CD4-positive, alpha-beta T cell treated with Interleukin-4 for 4 hours (primary cell): ENCODE measurements around the gene DGUOK.

Source experiments
- DNase-seq: peaks from one replicate; pipeline ENCODE4 v3.0.0-alpha.2; 2020

The DGUOK gene

DNA sequence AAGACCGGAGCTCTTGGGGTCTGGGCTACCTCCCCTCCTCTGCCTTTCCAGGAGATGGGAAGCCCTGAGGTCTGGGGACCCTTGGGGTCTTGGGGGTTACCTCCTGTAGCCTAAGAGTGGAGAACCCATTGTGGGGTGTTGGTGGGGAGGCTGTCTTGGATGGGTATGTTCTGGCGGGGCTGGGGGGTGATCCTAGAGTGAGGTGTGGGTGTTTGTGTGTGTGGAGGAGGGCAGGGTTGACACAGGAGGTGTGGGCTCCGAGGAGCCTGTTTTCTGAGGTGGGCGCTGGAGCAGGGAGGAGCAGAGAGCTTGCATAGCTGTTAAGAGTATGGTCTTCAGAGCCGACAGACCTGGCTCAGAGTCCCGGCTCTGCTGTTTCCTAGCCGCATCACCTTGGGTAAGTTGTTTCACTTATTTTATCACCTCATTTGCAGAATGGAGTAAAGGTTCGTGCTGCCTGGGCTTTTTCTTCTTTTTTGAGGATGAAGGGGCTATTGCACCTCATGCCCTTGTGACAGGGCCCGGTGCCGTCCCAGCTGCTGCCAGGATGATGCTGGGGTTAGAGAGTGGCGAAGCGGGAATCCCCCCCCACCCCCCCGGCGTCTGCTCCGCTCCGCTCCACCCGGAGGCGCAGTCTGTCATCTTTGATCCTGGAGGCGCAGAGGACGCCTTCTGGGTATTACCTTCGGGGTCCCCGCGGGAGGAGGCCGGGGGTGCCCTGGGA lies 75.3 kb downstream of the DGUOK start:
- no peak for DNase-seq

DNA sequence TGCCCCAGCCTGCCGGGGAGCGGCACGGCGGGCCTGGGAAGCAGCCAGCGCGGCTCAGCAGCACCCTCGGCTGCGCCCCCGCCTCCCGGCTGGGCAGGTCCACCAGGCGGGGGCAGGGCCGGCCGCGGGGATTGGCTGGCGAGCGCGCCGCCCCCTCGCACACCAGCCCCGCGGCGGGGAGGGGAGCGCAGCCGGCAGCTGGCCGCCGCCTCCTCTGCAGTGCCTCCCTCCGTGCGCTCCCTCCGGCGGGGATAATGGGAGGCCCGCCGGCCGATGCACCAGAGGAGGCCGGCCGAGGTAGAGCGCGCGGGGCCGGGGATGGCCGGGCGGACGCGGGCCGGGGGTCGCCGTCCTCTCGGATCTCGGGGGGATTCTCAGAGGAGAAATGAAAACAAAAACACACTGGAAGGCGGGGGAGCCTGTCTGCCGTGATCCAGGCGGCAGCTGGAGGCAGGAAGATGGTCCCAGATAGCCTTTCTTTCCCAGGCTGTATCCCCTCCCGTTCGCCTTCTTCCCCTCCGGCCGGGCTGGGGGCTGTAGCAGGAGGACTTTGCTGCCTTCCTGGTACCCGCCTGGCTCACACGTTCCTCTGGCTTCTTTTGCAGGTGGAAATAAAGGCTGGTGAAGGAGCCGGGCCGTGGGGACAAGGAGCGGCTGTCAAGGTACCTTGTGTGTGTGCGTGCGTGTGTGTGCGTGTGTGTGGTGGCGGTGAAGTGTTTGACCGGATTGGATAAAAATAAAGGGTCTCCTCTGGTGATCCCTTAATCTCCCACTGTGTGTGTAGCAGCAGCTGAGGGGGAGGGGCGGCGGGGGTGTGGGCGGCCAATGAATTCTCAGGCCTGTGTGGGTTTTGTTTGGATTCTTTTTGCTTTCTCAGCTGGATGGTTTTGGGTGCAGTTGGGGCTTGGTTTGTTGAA lies 76.1 kb downstream of the DGUOK start:
- peak; percentile 67 for DNase-seq

DNA sequence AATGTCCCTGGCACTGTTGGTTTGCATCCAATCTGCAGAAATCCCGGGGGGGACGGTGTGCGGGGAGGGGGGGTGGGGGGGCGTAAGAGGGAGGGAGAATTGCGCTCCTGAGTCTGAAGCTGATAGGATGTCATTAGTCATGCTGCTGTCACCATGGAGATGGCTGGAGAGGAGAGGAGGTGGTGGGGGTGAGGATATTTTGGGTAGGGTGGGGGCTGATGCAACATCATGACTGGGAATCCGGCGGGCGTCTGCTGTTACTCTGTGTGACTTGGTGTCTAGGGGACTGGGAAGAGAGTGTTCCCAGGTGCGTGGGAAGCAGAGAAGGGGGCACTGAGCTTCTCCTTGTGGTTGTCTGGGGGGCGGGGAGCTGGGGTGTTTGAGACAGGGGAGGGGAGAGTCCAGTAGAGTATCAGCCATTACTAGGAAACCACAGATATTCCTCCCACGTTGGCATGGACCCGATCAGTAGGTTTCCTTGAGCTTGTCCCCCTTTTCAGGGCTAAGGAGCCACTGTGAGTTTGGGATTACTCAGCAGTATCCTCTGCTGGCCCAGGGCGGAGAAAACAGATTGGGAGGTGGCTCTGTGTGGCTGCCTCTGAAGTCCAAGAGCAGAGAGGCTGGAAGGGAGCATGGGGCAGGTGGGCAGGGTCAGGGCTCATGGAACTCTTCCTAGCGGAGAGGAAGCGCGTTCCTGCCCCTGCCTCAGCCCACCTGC lies 77.0 kb downstream of the DGUOK start:
- no peak for DNase-seq

DNA sequence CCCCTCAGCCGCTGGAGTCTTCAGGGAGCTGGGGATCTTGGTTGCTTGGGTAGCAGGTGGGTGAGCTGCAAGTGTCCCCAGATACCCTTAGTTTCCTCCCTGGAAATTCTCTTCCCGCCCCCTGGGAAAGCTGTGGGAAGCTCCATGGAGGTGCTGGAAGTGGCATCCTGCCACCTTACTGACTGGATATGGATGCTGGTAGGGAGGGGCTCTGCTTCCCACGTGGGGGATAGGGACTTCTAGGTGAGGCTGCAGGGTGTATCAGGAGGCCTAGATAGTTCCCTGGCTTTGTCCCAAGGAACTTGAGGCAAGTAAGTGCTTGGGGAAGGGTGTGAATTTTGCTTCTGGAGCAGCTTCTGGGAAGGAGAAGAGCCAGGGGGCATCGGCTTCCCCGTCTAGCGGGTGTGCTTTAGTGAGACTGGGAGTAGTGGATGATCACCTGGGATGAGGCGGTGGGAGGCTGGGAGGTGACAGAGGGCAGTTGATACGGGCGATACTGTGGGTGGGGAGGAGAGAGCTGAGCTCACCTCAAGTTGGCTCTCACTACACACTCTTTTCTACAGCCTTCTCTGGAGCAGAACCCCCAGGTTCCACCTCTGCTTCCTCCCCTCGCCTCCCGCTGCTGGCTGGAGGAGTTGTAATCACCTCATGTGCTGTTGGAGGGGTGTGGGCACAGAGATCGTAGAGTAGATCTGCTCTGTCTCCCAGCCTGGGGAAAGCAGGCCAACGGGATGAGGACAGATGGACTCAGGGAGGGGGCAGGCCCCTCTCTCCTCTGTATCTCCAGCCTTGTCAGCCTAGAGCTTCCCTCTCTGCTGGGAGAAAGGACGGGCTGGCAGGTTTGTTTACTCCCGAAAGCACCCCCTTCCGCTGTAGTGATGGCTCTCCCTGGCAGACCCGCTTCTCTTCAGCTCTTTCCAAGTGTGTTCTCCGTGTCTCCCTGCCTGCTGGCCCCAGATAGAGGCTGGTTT lies 77.8 kb downstream of the DGUOK start:
- DNase-seq: no peak

DNA sequence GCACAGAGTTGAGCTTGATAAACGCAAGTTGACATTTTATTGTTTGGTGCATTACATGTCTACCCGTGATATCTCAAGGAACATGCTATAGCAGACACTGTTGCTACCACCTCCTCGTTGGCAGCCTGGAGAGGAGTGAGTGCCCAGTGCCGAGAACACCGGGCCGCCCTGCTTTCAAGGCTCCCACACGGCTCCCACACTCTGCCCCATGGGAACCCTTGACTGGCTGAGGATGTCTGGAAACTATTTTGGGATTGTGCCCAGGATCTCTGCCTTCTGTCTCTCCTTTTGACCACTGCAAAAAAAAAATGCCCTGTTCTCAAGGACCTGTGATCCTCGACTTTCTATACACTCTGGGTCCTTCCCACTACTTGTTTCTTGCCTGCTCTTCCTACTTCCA lies 79.1 kb downstream of the DGUOK start:
- no peak for DNase-seq

DNA sequence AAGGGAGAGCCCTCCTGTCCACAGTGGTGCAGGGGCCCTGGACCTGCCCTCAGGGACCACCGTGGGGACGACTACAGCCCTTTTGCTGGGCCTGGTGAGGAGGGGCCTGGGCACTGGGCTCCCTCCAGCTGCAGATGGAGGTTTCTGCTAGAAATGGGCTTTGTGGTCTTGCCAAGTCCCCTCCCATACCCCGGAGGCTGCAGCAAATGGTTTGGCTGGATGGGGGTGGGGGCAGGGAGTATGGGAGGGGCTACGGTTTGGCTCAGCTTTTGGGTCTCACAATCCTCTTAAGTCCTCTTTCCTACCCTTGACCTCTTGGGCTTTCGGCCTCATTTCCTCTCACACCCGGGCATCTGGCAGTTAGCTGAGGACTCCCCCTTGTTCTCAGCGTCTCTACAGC lies 79.8 kb downstream of the DGUOK start:
- DNase-seq: no peak

DNA sequence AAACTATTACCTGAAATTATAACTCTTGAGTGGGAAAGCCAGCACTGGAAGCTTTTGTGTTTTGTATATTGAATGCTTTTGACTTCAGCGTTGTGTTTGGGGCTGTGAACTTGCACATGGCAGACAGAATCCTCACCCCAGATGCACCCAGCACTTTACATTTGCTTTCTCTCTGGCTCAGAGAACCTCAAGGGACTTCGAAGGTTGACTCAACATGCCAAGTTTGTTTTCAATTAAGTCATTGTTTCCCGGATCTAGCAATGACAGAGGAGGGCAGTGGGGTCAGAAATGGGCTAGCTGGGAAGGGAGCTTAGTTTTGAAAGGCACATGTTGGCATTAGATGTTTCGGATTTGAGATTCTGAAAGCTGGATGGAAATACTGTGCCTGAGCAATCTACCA lies 80.4 kb downstream of the DGUOK start:
- no peak for DNase-seq

DNA sequence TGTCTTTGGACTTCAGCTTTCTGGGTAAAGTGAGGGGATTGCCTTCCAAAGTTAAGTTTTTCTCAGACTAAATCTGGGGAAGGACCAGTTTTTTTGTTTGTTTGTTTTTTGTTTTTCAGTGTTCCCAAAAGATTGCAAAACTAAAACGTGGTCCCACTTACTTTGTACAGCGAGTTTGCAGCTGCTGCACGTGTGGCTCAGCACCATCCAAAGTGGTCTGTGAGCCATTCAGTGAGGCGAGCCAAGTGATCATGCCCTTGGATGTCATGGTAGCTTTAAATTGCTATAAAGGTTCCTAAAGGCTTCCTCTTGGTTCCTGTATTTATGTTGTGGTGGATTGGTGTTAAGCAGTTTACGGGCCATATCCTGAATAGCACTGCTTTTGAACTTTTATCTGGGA lies 81.0 kb downstream of the DGUOK start:
- no peak for DNase-seq
